H9 (cell line): ENCODE measurements around the gene POLN. TPM values are rescaled to one million over a fixed set of nuclear protein-coding genes. Genes with fewer than 3 reads are reported as not detected.

ENCODE experiments used
- DNase-seq: peaks from one replicate; pipeline ENCODE4 v3.0.0-alpha.2; 2017
- H2AFZ ChIP-seq: one replicate; pipeline ENCODE4 v1.6.1; 2013; ENCODE audit warnings: mild to moderate bottlenecking, low read length, control low read depth, moderate library complexity
- H2AK5ac ChIP-seq: 2 replicates; pipeline ENCODE4 v1.6.1; 2013; ENCODE audit warnings: low read length, control low read depth, mixed read lengths; ENCODE audit not compliant: insufficient read length
- H2BK120ac ChIP-seq: one replicate; pipeline ENCODE4 v1.6.1; 2013; ENCODE audit warnings: low read depth, mild to moderate bottlenecking, low read length, control low read depth, inconsistent platforms; ENCODE audit not compliant: poor library complexity, severe bottlenecking
- H2BK12ac ChIP-seq: 2 replicates; pipeline ENCODE4 v1.6.1; 2013; ENCODE audit warnings: low read length, control low read depth, mixed read lengths, low read depth; ENCODE audit not compliant: insufficient read length
- H2BK15ac ChIP-seq: 2 replicates; pipeline ENCODE4 v1.6.1; 2013; ENCODE audit warnings: low read depth, low read length, control low read depth
- H2BK20ac ChIP-seq: one replicate; pipeline ENCODE4 v1.6.1; 2013; ENCODE audit warnings: low read depth, mild to moderate bottlenecking, low read length, control low read depth, inconsistent platforms; ENCODE audit not compliant: poor library complexity, severe bottlenecking
- H2BK5ac ChIP-seq: 2 replicates; pipeline ENCODE4 v1.6.1; 2013; ENCODE audit warnings: low read length, control low read depth, mixed read lengths; ENCODE audit not compliant: insufficient read length
- H3K14ac ChIP-seq: 2 replicates; pipeline ENCODE4 v1.6.1; 2013; ENCODE audit warnings: low read length, control low read depth; ENCODE audit not compliant: insufficient read depth
- H3K18ac ChIP-seq: 2 replicates; pipeline ENCODE4 v1.6.1; 2013; ENCODE audit warnings: low read depth, mild to moderate bottlenecking, mixed read lengths, low read length, control low read depth; ENCODE audit not compliant: insufficient read length
- H3K23ac ChIP-seq: 2 replicates; pipeline ENCODE4 v1.6.1; 2013; ENCODE audit warnings: low read length, control low read depth, mixed read lengths, low read depth; ENCODE audit not compliant: insufficient read length
- H3K23me2 ChIP-seq: 2 replicates; pipeline ENCODE4 v1.6.1; 2013; ENCODE audit warnings: low read depth, mild to moderate bottlenecking, mixed read lengths, low read length, control low read depth; ENCODE audit not compliant: insufficient read length, poor library complexity, severe bottlenecking
- H3K27ac ChIP-seq: 2 replicates; pipeline ENCODE4 v1.5.1; 2013; ENCODE audit warnings: low read length, control low read depth, mixed read lengths, low read depth; ENCODE audit not compliant: insufficient read length
- H3K27me3 ChIP-seq: 2 replicates; pipeline ENCODE4 v1.6.1; 2013; ENCODE audit warnings: low read length, control low read depth, inconsistent platforms; ENCODE audit not compliant: insufficient read depth
- H3K4ac ChIP-seq: 2 replicates; pipeline ENCODE4 v1.6.1; 2013; ENCODE audit warnings: low read depth, mild to moderate bottlenecking, control low read depth, inconsistent platforms, low read length, moderate library complexity
- H3K4me1 ChIP-seq: 2 replicates; pipeline ENCODE4 v1.6.1; 2013; ENCODE audit warnings: low read length, control low read depth, inconsistent platforms; ENCODE audit not compliant: insufficient read depth
- H3K4me2 ChIP-seq: 2 replicates; pipeline ENCODE4 v1.6.1; 2013; ENCODE audit warnings: low read length, control low read depth, mixed read lengths; ENCODE audit not compliant: insufficient read length, insufficient read depth
- H3K56ac ChIP-seq: 2 replicates; pipeline ENCODE4 v1.6.1; 2013; ENCODE audit warnings: low read depth, mild to moderate bottlenecking, mixed read lengths, low read length, control low read depth; ENCODE audit not compliant: insufficient read length
- H3K79me1 ChIP-seq: 2 replicates; pipeline ENCODE4 v1.6.1; 2013; ENCODE audit warnings: low read depth, mild to moderate bottlenecking, moderate library complexity, low read length, control low read depth, inconsistent platforms; ENCODE audit not compliant: insufficient read depth, poor library complexity, severe bottlenecking
- H3K79me2 ChIP-seq: 2 replicates; pipeline ENCODE4 v1.6.1; 2013; ENCODE audit warnings: low read length, control low read depth, inconsistent platforms; ENCODE audit not compliant: insufficient read depth
- H3K9ac ChIP-seq: 2 replicates; pipeline ENCODE4 v1.6.1; 2013; ENCODE audit warnings: low read length, control low read depth, mixed read lengths; ENCODE audit not compliant: insufficient read length; ENCODE audit errors: extremely low read depth
- H3K9me3 ChIP-seq: one replicate; pipeline ENCODE4 v1.6.1; 2013; ENCODE audit warnings: low read depth, low read length, inconsistent platforms; ENCODE audit not compliant: control insufficient read depth
- H3T11ph ChIP-seq: one replicate; pipeline ENCODE4 v1.6.1; 2013; ENCODE audit warnings: mild to moderate bottlenecking, low read length, control low read depth, inconsistent platforms
- H4K20me1 ChIP-seq: one replicate; pipeline ENCODE4 v1.6.1; 2013; ENCODE audit not compliant: control insufficient read depth, insufficient read length, insufficient read depth
- H4K5ac ChIP-seq: 2 replicates; pipeline ENCODE4 v1.6.1; 2013; ENCODE audit warnings: low read depth, mild to moderate bottlenecking, mixed read lengths, low read length, control low read depth; ENCODE audit not compliant: insufficient read length
- H4K8ac ChIP-seq: replicated peaks from 2 replicates; pipeline ENCODE4 v1.6.1; 2013; ENCODE audit warnings: low read length, control low read depth, mixed read lengths, low read depth; ENCODE audit not compliant: insufficient read length
- H4K91ac ChIP-seq: 2 replicates; pipeline ENCODE4 v1.6.1; 2013; ENCODE audit warnings: low read depth, mild to moderate bottlenecking, moderate library complexity, mixed read lengths, low read length, control low read depth; ENCODE audit not compliant: insufficient read length
- H3K27ac Mint-ChIP-seq, 3 experiments: 2 replicates in 2 of 3; 3 replicates in 1 of 3; pipeline ENCODE4 v1.8.0; 2020 to 2021; ENCODE audit warnings: mixed read lengths in 3 of 3, mild to moderate bottlenecking in 1 of 3, moderate library complexity in 1 of 3
- H3K27me3 Mint-ChIP-seq: 2 replicates; pipeline ENCODE4 v1.8.0; 2021; ENCODE audit warnings: low read depth, mild to moderate bottlenecking, moderate library complexity, mixed read lengths
- H3K36me3 Mint-ChIP-seq, 3 experiments: 2 replicates in 2 of 3; 3 replicates in 1 of 3; pipeline ENCODE4 v1.8.0; 2020 to 2021; ENCODE audit warnings: low read depth in 3 of 3, mixed read lengths in 3 of 3; ENCODE audit not compliant: insufficient read depth in 1 of 3
- H3K4me1 Mint-ChIP-seq, 2 experiments: 2 replicates each; pipeline ENCODE4 v1.8.0; 2020; ENCODE audit warnings: mixed read lengths in 2 of 2
- H3K4me3 Mint-ChIP-seq, 2 experiments: 2 replicates in 1 of 2; 3 replicates in 1 of 2; pipeline ENCODE4 v1.8.0; 2020 to 2021; ENCODE audit warnings: mild to moderate bottlenecking in 2 of 2, mixed read lengths in 2 of 2, moderate library complexity in 1 of 2
- H3K9me3 Mint-ChIP-seq, 2 experiments: 2 replicates in 1 of 2; 3 replicates in 1 of 2; pipeline ENCODE4 v1.8.0; 2020; ENCODE audit warnings: mild to moderate bottlenecking in 2 of 2, mixed read lengths in 2 of 2, moderate library complexity in 1 of 2
- CTCF ChIP-seq: fragments of 200-600 bp; sonication (generic); conservative IDR thresholded peaks from 3 replicates; pipeline ENCODE4 v1.8.0; 2021; ENCODE audit warnings: antibody characterized with exemption, mild to moderate bottlenecking
- WGBS: extraction: QIAGEN DNeasy Blood & Tissue Kit; methylation state at CpG from one replicate; pipeline ENCODE4 v1.1.7; 2013; ENCODE audit warnings: missing lambda C conversion rate, low lambda C conversion rate, mixed read lengths; ENCODE audit not compliant: insufficient read length; ENCODE audit errors: extremely low coverage; 5-methylcytosine and 5-hydroxymethylcytosine counted together
- total RNA-seq: library from RNA; stranded (reverse); gene quantifications from 2 replicates; pipeline ENCODE4 v1.2.1, GENCODE V29; 2021

POLN gene
- total RNA-seq, 1 experiment from 2014 or later: 0.74 TPM

GRCh38 chr4:2084316-2084715 lies 157.6 kb downstream of the POLN start:
- H3K36me3 Mint-ChIP-seq: no peaks in the 10 kb centered on the region
- Histone ChIP-seq H3K4me1 (no peaks in the 10 kb centered on the region), H2BK20ac (no peak overlapping the region), H4K8ac (no peak overlapping the region), H3K4ac (no peak overlapping the region), H4K5ac (no peak overlapping the region), H2BK12ac (no peak overlapping the region), H3K4me2 (no peak overlapping the region), H2BK5ac (no peak overlapping the region), H3K23me2 (no peaks in the 10 kb centered on the region), H3K27ac (no peak overlapping the region), H3K18ac (no peak overlapping the region), H2AFZ (no peak overlapping the region), H3K14ac (no peak overlapping the region), H3K9ac (no peak overlapping the region), H3T11ph (no peak overlapping the region), H3K23ac (no peak overlapping the region), H3K9me3 (no peaks in the 10 kb centered on the region), H3K79me1 (no peaks in the 10 kb centered on the region), H3K79me2 (no peaks in the 10 kb centered on the region), H2AK5ac (no peak overlapping the region), H3K56ac (no peak overlapping the region), H4K91ac (no peak overlapping the region), H2BK15ac (no peak overlapping the region), H3K27me3 (no peaks in the 10 kb centered on the region), H2BK120ac (no peak overlapping the region), H4K20me1 (no peaks in the 10 kb centered on the region)
- DNase-seq: no peak
- no peak overlapping the region for H3K27ac Mint-ChIP-seq
- no CpG with 5 or more reads among the region's 13 CpGs for WGBS
- no peaks in the 10 kb centered on the region for H3K9me3 Mint-ChIP-seq
- no peak overlapping the region for H3K4me3 Mint-ChIP-seq
- H3K27me3 Mint-ChIP-seq: peaks cover 11% of the 10 kb centered on the region
- H3K4me1 Mint-ChIP-seq: no peaks in the 10 kb centered on the region
- TF ChIP-seq CTCF: no peak
